Transverse colon (tissue), 3 donors: Measurements from ENCODE around the gene CRADD.

Source experiments
- CTCF ChIP-seq, 5 experiments: fragments of 200-600 bp in 3 of 5; fragments of 450-650 bp in 2 of 5; sonication (generic) in 3 of 5; IDR thresholded peaks; 1 replicate in 2 of 5; 2 replicates in 3 of 5; pipeline ENCODE4 v1.5.1; 2016 to 2017; ENCODE audit warnings: antibody characterized with exemption in 5 of 5, inconsistent platforms in 3 of 5, mild to moderate bottlenecking in 2 of 5, moderate library complexity in 1 of 5
- EP300 ChIP-seq: sonication (generic); formaldehyde crosslinking; IDR thresholded peaks from one replicate; pipeline ENCODE4 v1.6.1; 2017; ENCODE audit warnings: antibody characterized with exemption, low read depth
- POLR2A ChIP-seq: fragments of 450-650 bp; IDR thresholded peaks from one replicate; pipeline ENCODE4 v1.6.1; 2016; ENCODE audit warnings: antibody characterized with exemption, mild to moderate bottlenecking, moderate library complexity

GRCh38 chr12:93632383-93632782 lies 44.8 kb upstream of the CRADD start:
- TF ChIP-seq CTCF (IDR thresholded peaks at IDR 0.05) (no peak), POLR2A (no peak), EP300 (no peak)
